Measurements from ENCODE around the gene DLGAP1.

Gene DLGAP1

GRCh38 chr18:3867864-3868311 lies 587.2 kb downstream of the DLGAP1 start:
- DNase-seq (ENCODE audit: low read depth in 2 of 2), result no peak

- DNase-seq (ENCODE audit: low read depth in 2 of 2), result no peak
These were observed 587.9 kb downstream of the DLGAP1 start for GRCh38 chr18:3867236-3867635.

GRCh38 chr18:3864669-3865298 lies 590.3 kb downstream of the DLGAP1 start:
- no peak for DNase-seq (ENCODE audit: low read depth in 2 of 2)

GRCh38 chr18:3863593-3863992 lies 591.5 kb downstream of the DLGAP1 start:
- no peak for DNase-seq (ENCODE audit: low read depth in 2 of 2)

GRCh38 chr18:3863006-3863405 lies 592.1 kb downstream of the DLGAP1 start:
- DNase-seq (ENCODE audit: low read depth in 2 of 2), result no peak

- no peak for DNase-seq (ENCODE audit: low read depth in 2 of 2)
These were observed 593.6 kb downstream of the DLGAP1 start for GRCh38 chr18:3861495-3861894.

GRCh38 chr18:3857544-3857943 lies 597.6 kb downstream of the DLGAP1 start:
- no peak for DNase-seq (ENCODE audit: low read depth in 2 of 2)

- DNase-seq (ENCODE audit: low read depth in 2 of 2), result no peak
These were observed 599.1 kb downstream of the DLGAP1 start for GRCh38 chr18:3855966-3856365.

- DNase-seq (ENCODE audit: low read depth in 2 of 2), result no peak
These were observed 602.8 kb downstream of the DLGAP1 start for GRCh38 chr18:3852321-3852720.

GRCh38 chr18:3851159-3851558 lies 603.9 kb downstream of the DLGAP1 start:
- no peak for DNase-seq (ENCODE audit: low read depth in 2 of 2)

- no peak for DNase-seq (ENCODE audit: low read depth in 2 of 2)
These were observed 606.8 kb downstream of the DLGAP1 start for GRCh38 chr18:3848316-3848715.

- DNase-seq (ENCODE audit: low read depth in 2 of 2), result no peak
These were observed 609.9 kb downstream of the DLGAP1 start for GRCh38 chr18:3845161-3845560.

- no peak for DNase-seq (ENCODE audit: low read depth in 2 of 2)
These were observed 612.3 kb downstream of the DLGAP1 start for GRCh38 chr18:3842844-3843243.

GRCh38 chr18:3840766-3841165 lies 614.3 kb downstream of the DLGAP1 start:
- no peak for DNase-seq (ENCODE audit: low read depth in 2 of 2)

GRCh38 chr18:3839581-3839981 lies 615.5 kb downstream of the DLGAP1 start:
- DNase-seq (ENCODE audit: low read depth in 2 of 2), result no peak

GRCh38 chr18:3836483-3837335 lies 618.4 kb downstream of the DLGAP1 start:
- DNase-seq (ENCODE audit: low read depth in 2 of 2), result no peak

- DNase-seq (ENCODE audit: low read depth in 2 of 2), result no peak
These were observed 623.0 kb downstream of the DLGAP1 start for GRCh38 chr18:3832025-3832638.

GRCh38 chr18:3830604-3831003 lies 624.5 kb downstream of the DLGAP1 start:
- DNase-seq (ENCODE audit: low read depth in 2 of 2), result no peak

- DNase-seq (ENCODE audit: low read depth in 2 of 2), result no peak
These were observed 627.8 kb downstream of the DLGAP1 start for GRCh38 chr18:3827236-3827845.

GRCh38 chr18:3826021-3826420 lies 629.1 kb downstream of the DLGAP1 start:
- no peak for DNase-seq (ENCODE audit: low read depth in 2 of 2)

GRCh38 chr18:3824101-3824500 lies 631.0 kb downstream of the DLGAP1 start:
- DNase-seq (ENCODE audit: low read depth in 2 of 2), result no peak

GRCh38 chr18:3823073-3823472 lies 632.0 kb downstream of the DLGAP1 start:
- no peak for DNase-seq (ENCODE audit: low read depth in 2 of 2)

Data from stimulated activated CD4-positive, alpha-beta T cell treated with anti-CD3 and anti-CD28 coated beads, Interleukin-1b, Interleukin-23, amount 100 ng/mL, for 1 hour (primary cell).